Measurements from ENCODE around the gene LSM14B.

Gene LSM14B

DNA sequence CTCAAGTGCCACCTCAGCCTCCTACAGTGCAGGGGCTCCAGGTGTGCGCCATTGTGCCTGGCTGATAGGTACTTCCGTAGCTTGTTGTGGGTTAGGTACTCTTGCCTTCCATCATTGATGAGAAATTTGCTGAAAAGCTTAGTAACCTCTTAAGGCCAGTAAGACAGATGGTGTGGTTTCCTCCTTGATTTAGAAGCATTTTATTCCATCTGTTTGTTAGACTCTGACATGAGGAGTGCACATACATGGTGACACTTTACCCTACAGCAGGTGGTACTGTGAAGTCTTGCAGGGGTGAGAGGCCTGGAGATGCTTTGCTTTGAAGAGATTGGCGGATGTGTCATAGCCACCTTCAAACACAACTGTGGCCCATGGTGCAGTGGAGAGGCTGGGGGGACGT, 45.8 kb downstream of the LSM14B start:
- no peak overlapping the region for H3K4me3 ChIP-seq (ENCODE audit: low read depth, low read length)
- DNase-seq (ENCODE audit: low read depth) = no peak
- TF ChIP-seq, protein P1, sequence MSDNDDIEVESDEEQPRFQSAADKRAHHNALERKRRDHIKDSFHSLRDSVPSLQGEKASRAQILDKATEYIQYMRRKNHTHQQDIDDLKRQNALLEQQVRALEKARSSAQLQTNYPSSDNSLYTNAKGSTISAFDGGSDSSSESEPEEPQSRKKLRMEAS (IDR thresholded peaks at IDR 0.05; ENCODE audit: low read depth, low read length) = no peak
- no peak for TF ChIP-seq POLR2A (IDR thresholded peaks at IDR 0.05; ENCODE audit: extremely low read depth, insufficient read length)
- TF ChIP-seq, protein P2, sequence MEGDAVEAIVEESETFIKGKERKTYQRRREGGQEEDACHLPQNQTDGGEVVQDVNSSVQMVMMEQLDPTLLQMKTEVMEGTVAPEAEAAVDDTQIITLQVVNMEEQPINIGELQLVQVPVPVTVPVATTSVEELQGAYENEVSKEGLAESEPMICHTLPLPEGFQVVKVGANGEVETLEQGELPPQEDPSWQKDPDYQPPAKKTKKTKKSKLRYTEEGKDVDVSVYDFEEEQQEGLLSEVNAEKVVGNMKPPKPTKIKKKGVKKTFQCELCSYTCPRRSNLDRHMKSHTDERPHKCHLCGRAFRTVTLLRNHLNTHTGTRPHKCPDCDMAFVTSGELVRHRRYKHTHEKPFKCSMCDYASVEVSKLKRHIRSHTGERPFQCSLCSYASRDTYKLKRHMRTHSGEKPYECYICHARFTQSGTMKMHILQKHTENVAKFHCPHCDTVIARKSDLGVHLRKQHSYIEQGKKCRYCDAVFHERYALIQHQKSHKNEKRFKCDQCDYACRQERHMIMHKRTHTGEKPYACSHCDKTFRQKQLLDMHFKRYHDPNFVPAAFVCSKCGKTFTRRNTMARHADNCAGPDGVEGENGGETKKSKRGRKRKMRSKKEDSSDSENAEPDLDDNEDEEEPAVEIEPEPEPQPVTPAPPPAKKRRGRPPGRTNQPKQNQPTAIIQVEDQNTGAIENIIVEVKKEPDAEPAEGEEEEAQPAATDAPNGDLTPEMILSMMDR (IDR thresholded peaks at IDR 0.05; ENCODE audit: low read depth, low read length) = no peak
- TF ChIP-seq MYC (IDR thresholded peaks at IDR 0.05; ENCODE audit: low read depth, low read length) = no peak

DNA sequence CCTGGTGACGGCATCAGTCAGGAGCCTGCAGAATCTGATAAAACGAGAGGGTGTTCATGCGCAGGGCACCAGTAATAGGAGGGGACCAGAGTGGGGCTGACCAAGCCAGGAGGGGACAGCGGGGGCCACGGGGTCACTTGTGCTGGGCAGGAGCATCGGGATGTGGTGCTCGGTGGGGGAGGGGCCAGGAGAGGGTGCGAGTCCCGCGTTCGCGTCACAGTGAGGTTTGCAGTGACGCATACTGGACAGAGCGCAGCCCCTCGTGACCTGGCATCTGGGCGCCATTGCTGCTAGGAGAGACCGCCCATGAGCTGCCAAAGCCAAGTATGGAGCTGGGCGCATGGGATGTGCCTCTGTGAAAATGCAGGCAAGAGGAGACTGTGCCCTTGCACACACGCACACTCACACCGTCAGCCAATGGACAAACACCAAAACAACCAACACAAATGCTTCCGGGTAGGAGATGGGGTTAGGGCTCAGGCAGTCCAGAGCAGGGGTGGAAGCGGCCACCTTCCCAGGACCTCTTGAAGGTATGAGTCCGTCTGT, 46.7 kb downstream of the LSM14B start:
- TF ChIP-seq MYC (IDR thresholded peaks at IDR 0.05; ENCODE audit: low read depth, low read length) (no peak), POLR2A (IDR thresholded peaks at IDR 0.05; ENCODE audit: extremely low read depth, insufficient read length) (no peak)
- TF ChIP-seq, protein P2 (IDR thresholded peaks at IDR 0.05; ENCODE audit: low read depth, low read length) = no peak
- TF ChIP-seq, protein P1 (IDR thresholded peaks at IDR 0.05; ENCODE audit: low read depth, low read length) = no peak
- no peak for DNase-seq (ENCODE audit: low read depth)
- no peak overlapping the region for H3K4me3 ChIP-seq (ENCODE audit: low read depth, low read length)

DNA sequence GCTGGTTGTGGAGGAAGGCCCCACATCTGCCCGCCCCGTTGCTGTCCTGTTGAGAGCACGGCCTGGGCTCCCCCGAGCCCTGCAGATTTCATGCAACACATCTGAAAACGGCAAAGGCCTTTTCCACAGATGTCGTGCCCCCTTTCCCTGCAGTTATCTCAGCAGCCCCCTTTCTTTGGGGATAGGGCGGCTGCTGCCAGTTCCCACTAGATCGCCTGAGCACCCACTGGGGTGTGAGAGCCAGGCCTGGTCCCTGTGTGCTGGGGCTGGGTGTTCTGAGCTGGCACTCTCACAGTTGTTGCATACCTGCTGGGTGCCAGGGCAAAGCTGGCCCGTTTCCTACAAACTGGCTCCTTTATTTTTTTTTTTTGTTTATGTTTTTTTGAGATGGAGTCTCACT, 48.3 kb downstream of the LSM14B start:
- TF ChIP-seq POLR2A (IDR thresholded peaks at IDR 0.05; ENCODE audit: extremely low read depth, insufficient read length) (no peak), MYC (IDR thresholded peaks at IDR 0.05; ENCODE audit: low read depth, low read length) (no peak)
- TF ChIP-seq, protein P2 (IDR thresholded peaks at IDR 0.05; ENCODE audit: low read depth, low read length) = no peak
- TF ChIP-seq, protein P1 (IDR thresholded peaks at IDR 0.05; ENCODE audit: low read depth, low read length) = no peak
- no peak for DNase-seq (ENCODE audit: low read depth)
- no peak overlapping the region for H3K4me3 ChIP-seq (ENCODE audit: low read depth, low read length)

DNA sequence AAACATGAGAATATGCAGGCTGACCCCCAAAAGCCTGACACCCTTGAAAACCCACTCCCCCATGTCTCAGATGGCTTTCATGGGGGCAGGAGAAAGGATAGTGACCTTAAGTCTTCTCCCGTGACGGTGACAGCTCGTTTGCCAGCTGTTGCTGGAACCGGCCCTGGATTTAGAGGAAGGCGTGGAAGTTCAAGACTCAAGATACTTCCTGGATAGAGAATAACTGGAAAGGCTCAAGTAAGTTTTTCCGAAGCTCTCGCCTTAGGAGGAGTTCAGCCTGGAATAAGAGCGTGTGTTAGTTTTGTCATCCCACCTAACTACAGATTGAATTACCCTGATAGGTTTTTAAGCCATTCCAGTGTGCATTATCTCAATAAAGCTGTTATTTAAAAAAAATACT, 49.0 kb downstream of the LSM14B start:
- no peak for TF ChIP-seq MYC (IDR thresholded peaks at IDR 0.05; ENCODE audit: low read depth, low read length)
- TF ChIP-seq, protein P1 (IDR thresholded peaks at IDR 0.05; ENCODE audit: low read depth, low read length) = no peak
- TF ChIP-seq POLR2A (IDR thresholded peaks at IDR 0.05; ENCODE audit: extremely low read depth, insufficient read length) = no peak
- TF ChIP-seq, protein P2 (IDR thresholded peaks at IDR 0.05; ENCODE audit: low read depth, low read length) = no peak
- DNase-seq (ENCODE audit: low read depth) = no peak
- H3K4me3 ChIP-seq (ENCODE audit: low read depth, low read length) = no peak overlapping the region

DNA sequence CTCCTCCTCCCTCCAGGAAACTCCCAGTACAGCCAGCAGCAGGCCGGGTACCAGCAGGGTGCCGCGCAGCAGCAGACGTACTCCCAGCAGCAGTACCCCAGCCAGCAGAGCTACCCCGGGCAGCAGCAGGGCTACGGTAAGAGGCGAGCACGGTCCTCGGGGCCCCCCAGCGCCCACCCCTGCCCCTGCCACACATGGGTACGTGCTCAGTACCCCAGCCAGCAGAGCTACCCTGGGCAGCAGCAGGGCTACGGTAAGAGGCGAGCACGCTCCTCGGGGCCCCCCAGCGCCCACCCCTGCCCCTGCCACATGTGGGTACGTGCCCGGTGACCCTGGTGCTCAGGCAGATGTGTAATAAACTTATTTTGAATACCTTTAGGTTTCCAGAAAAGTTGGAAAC, 50.4 kb downstream of the LSM14B start:
- H3K4me3 ChIP-seq (ENCODE audit: low read depth, low read length) = no peak overlapping the region
- DNase-seq (ENCODE audit: low read depth) = no peak
- TF ChIP-seq POLR2A (IDR thresholded peaks at IDR 0.05; ENCODE audit: extremely low read depth, insufficient read length) = no peak
- TF ChIP-seq, protein P2 (IDR thresholded peaks at IDR 0.05; ENCODE audit: low read depth, low read length) = no peak
- TF ChIP-seq, protein P1 (IDR thresholded peaks at IDR 0.05; ENCODE audit: low read depth, low read length) = no peak
- no peak for TF ChIP-seq MYC (IDR thresholded peaks at IDR 0.05; ENCODE audit: low read depth, low read length)
